IMR-90 (cell line): ENCODE data around the gene CDH12. TPM values are rescaled to one million over a fixed set of nuclear protein-coding genes. Genes with fewer than 3 reads are reported as not detected.

Source experiments
- ATAC-seq: fragments of 200-7000 bp; cut with Tn5 transposase; 2 replicates; pipeline ENCODE4 v1.9.1; 2020; ENCODE audit warnings: low read depth, mild to moderate bottlenecking, moderate library complexity
- BruUV-seq: library from RNA; stranded (reverse); fragments of 400-500 nt; replicated peaks from 2 replicates; lab custom pipeline; 2021; lab: Mats Ljungman, UMichigan
- CTCF ChIA-PET: fragments of 300-600 bp; formaldehyde crosslinking; extraction: SDS; loops from one replicate; lab custom pipeline; 2021; ENCODE audit warnings: antibody characterized with exemption; lab: Yijun Ruan, JAX
- POLR2A ChIA-PET: fragments of 300-600 bp; sonication (Branson Sonifier 250); formaldehyde crosslinking; loops from one replicate; lab custom pipeline; 2022; ENCODE audit warnings: antibody characterized with exemption; ENCODE audit not compliant: unreplicated experiment; lab: Charles Lee
- DNase-seq: peaks from one replicate; pipeline ENCODE4 v3.0.0; 2013
- H2AFZ ChIP-seq: replicated peaks from 2 replicates; pipeline ENCODE3; 2013; ENCODE audit warnings: low read length, mild to moderate bottlenecking; ENCODE audit not compliant: poor library complexity
- H2AK5ac ChIP-seq: 2 replicates; pipeline ENCODE4 v1.6.1; 2013; ENCODE audit warnings: low read depth, low read length, inconsistent platforms
- H2AK9ac ChIP-seq: replicated peaks from 2 replicates; pipeline ENCODE3; 2013; ENCODE audit warnings: mild to moderate bottlenecking, low read depth, low read length, moderate library complexity; ENCODE audit not compliant: poor library complexity
- H2BK120ac ChIP-seq: 2 replicates; pipeline ENCODE4 v1.6.1; 2013; ENCODE audit warnings: low read depth, low read length, inconsistent platforms
- H2BK15ac ChIP-seq: 3 replicates; pipeline ENCODE4 v1.6.1; 2013; ENCODE audit warnings: low read depth, low read length, inconsistent platforms
- H2BK20ac ChIP-seq: 2 replicates; pipeline ENCODE4 v1.6.1; 2013; ENCODE audit warnings: low read depth, mild to moderate bottlenecking, inconsistent platforms, low read length, moderate library complexity
- H2BK5ac ChIP-seq: 2 replicates; pipeline ENCODE4 v1.6.1; 2013; ENCODE audit warnings: mild to moderate bottlenecking, low read depth, low read length, inconsistent platforms; ENCODE audit not compliant: poor library complexity, severe bottlenecking
- H3K14ac ChIP-seq: replicated peaks from 2 replicates; pipeline ENCODE4 v1.6.1; 2013; ENCODE audit warnings: low read depth, low read length, inconsistent platforms
- H3K18ac ChIP-seq: 2 replicates; pipeline ENCODE4 v1.6.1; 2013; ENCODE audit warnings: low read depth, low read length, control low read depth
- H3K23ac ChIP-seq: 2 replicates; pipeline ENCODE4 v1.6.1; 2013; ENCODE audit warnings: low read depth, low read length, inconsistent platforms
- H3K27ac ChIP-seq: 2 replicates; pipeline ENCODE4 v1.5.1; 2013; ENCODE audit warnings: mild to moderate bottlenecking, control low read depth, low read length; ENCODE audit not compliant: insufficient read depth
- H3K27me3 ChIP-seq: 2 replicates; pipeline ENCODE4 v1.6.1; 2013; ENCODE audit warnings: low read length; ENCODE audit not compliant: control insufficient read depth, insufficient read depth
- H3K36me3 ChIP-seq: 2 replicates; pipeline ENCODE4 v1.6.1; 2013; ENCODE audit warnings: low read length, mixed read lengths; ENCODE audit not compliant: control insufficient read depth, insufficient read depth
- H3K4ac ChIP-seq: 2 replicates; pipeline ENCODE4 v1.6.1; 2013; ENCODE audit warnings: low read depth, low read length, inconsistent platforms
- H3K4me1 ChIP-seq: 2 replicates; pipeline ENCODE4 v1.6.1; 2013; ENCODE audit warnings: low read length, mixed read lengths; ENCODE audit not compliant: control insufficient read depth, insufficient read depth
- H3K4me2 ChIP-seq: 2 replicates; pipeline ENCODE4 v1.6.1; 2013; ENCODE audit warnings: low read depth, mild to moderate bottlenecking, control low read depth, low read length, moderate library complexity
- H3K4me3 ChIP-seq: 2 replicates; pipeline ENCODE4 v1.5.1; 2013; ENCODE audit warnings: low read depth, mild to moderate bottlenecking, control low read depth, low read length, moderate library complexity; ENCODE audit not compliant: insufficient read depth
- H3K56ac ChIP-seq: 2 replicates; pipeline ENCODE4 v1.6.1; 2013; ENCODE audit warnings: low read length, inconsistent platforms; ENCODE audit not compliant: insufficient read depth; ENCODE audit errors: extremely low read depth
- H3K79me1 ChIP-seq, 2 experiments: 2 replicates each; pipeline ENCODE4 v1.6.1; 2013; ENCODE audit warnings: low read length in 2 of 2, inconsistent platforms in 1 of 2, low read depth in 1 of 2
- H3K9ac ChIP-seq: 2 replicates; pipeline ENCODE4 v1.6.1; 2013; ENCODE audit warnings: low read depth, low read length, control low read depth
- H3K9me1 ChIP-seq: 2 replicates; pipeline ENCODE4 v1.6.1; 2013; ENCODE audit warnings: low read length, inconsistent platforms; ENCODE audit not compliant: insufficient read depth
- H3K9me3 ChIP-seq: 2 replicates; pipeline ENCODE4 v1.6.1; 2013; ENCODE audit warnings: low read length; ENCODE audit not compliant: control insufficient read depth, insufficient read depth
- H4K20me1 ChIP-seq: 2 replicates; pipeline ENCODE4 v1.6.1; 2013; ENCODE audit warnings: low read length, inconsistent platforms; ENCODE audit not compliant: insufficient read depth
- H4K5ac ChIP-seq: 2 replicates; pipeline ENCODE4 v1.6.1; 2013; ENCODE audit warnings: mild to moderate bottlenecking, low read depth, low read length, control low read depth
- H4K8ac ChIP-seq, 2 experiments: 2 replicates each; pipeline ENCODE4 v1.6.1; 2013; ENCODE audit warnings: low read depth in 2 of 2, low read length in 2 of 2, control low read depth in 1 of 2, inconsistent platforms in 1 of 2
- H4K91ac ChIP-seq: 2 replicates; pipeline ENCODE4 v1.6.1; 2013; ENCODE audit warnings: low read depth, low read length, inconsistent platforms; ENCODE audit not compliant: insufficient read depth
- BHLHE40 ChIP-seq: fragments of 150-350 bp; IDR thresholded peaks from 2 replicates; pipeline ENCODE4 v1.6.1; 2016; ENCODE audit warnings: mild to moderate bottlenecking, low read depth, low read length
- CEBPB ChIP-seq: IDR thresholded peaks from 2 replicates; pipeline ENCODE4 v1.6.1; 2012; ENCODE audit warnings: low read depth, low read length, improper control_type of control experiment
- CHD1 ChIP-seq: IDR thresholded peaks from 2 replicates; pipeline ENCODE4 v1.6.1; 2012; ENCODE audit warnings: low read depth, low read length, improper control_type of control experiment
- FOS ChIP-seq: fragments of 150-350 bp; IDR thresholded peaks from 2 replicates; pipeline ENCODE4 v1.6.1; 2016; ENCODE audit warnings: low read depth, low read length
- MAFK ChIP-seq: IDR thresholded peaks from 2 replicates; pipeline ENCODE4 v1.6.1; 2012; ENCODE audit warnings: low read depth, low read length, improper control_type of control experiment
- MAZ ChIP-seq: IDR thresholded peaks from 2 replicates; pipeline ENCODE4 v1.6.1; 2012; ENCODE audit warnings: low read depth, mild to moderate bottlenecking, low read length, improper control_type of control experiment, moderate library complexity, borderline replicate concordance
- MXI1 ChIP-seq: IDR thresholded peaks from 2 replicates; pipeline ENCODE4 v1.6.1; 2012; ENCODE audit warnings: low read depth, mild to moderate bottlenecking, low read length, moderate library complexity, borderline replicate concordance
- POLR2A ChIP-seq: IDR thresholded peaks from 2 replicates; pipeline ENCODE4 v1.6.1; 2012; ENCODE audit warnings: mild to moderate bottlenecking, low read depth, low read length
- RAD21 ChIP-seq: IDR thresholded peaks from 2 replicates; pipeline ENCODE4 v1.6.1; 2012; ENCODE audit warnings: low read length, improper control_type of control experiment
- RFX5 ChIP-seq: IDR thresholded peaks from 2 replicates; pipeline ENCODE4 v1.8.0; 2012; ENCODE audit warnings: low read depth, mild to moderate bottlenecking, low read length, moderate library complexity
- SMC3 ChIP-seq: fragments of 150-350 bp; IDR thresholded peaks from 2 replicates; pipeline ENCODE4 v1.6.1; 2016; ENCODE audit warnings: low read depth, mild to moderate bottlenecking, antibody characterized with exemption, low read length, moderate library complexity
- WGBS, 2 experiments: methylation state at CpG; one replicate each; pipeline versions ENCODE4 v1.1.5 to v1.1.7; 2013; ENCODE audit warnings: missing lambda C conversion rate in 2 of 2; ENCODE audit not compliant: insufficient read length in 1 of 2; ENCODE audit errors: extremely low coverage in 2 of 2; 5-methylcytosine and 5-hydroxymethylcytosine counted together
- dilution Hi-C: fragments of 300-500 bp; cut with HindIII; formaldehyde crosslinking; loops from one replicate; pipeline ENCODE4 v1.14.3; 2018; ENCODE audit warnings: low sequenced_read_pairs; ENCODE audit not compliant: unreplicated experiment
- in situ Hi-C: fragments of 300-500 bp; cut with MboI; formaldehyde crosslinking; loops from 3 replicates; pipeline ENCODE4 v1.14.3; 2019; ENCODE audit warnings: low sequenced_read_pairs, inconsistent platforms, mixed read lengths
- intact Hi-C: fragments of 100-400 bp; cut with micrococcal nuclease; formaldehyde crosslinking; loops from 2 replicates; pipeline ENCODE4 v1.10.0; 2022
- polyA plus RNA-seq, 3 experiments: library from polyadenylated mRNA; depleted of rRNA; stranded (reverse); fragments of >200 nt; gene quantifications; 2 replicates each; pipeline ENCODE4 v1.2.3, GENCODE V29; 2012; ENCODE audit warnings: low replicate concordance in 1 of 3
- total RNA-seq: library from RNA; depleted of rRNA; stranded (reverse); fragments of >200 nt; gene quantifications from 2 replicates; pipeline ENCODE4 v1.2.3, GENCODE V29; 2012
- TF ChIP-seq, protein P1 (sequence below): fragments of 150-350 bp; IDR thresholded peaks from 2 replicates; pipeline ENCODE4 v1.6.1; 2016; ENCODE audit warnings: low read depth, mild to moderate bottlenecking, low read length, moderate library complexity, borderline replicate concordance
- TF ChIP-seq, protein P2 (sequence below): fragments of 150-350 bp; IDR thresholded peaks from 2 replicates; pipeline ENCODE4 v1.6.1; 2017; ENCODE audit warnings: mild to moderate bottlenecking, antibody characterized with exemption, low read length, low read depth

Gene CDH12
- total and polyA plus RNA-seq, 2 of the 4 experiments (the other 2 are of a cell fraction), result not detected

DNA sequence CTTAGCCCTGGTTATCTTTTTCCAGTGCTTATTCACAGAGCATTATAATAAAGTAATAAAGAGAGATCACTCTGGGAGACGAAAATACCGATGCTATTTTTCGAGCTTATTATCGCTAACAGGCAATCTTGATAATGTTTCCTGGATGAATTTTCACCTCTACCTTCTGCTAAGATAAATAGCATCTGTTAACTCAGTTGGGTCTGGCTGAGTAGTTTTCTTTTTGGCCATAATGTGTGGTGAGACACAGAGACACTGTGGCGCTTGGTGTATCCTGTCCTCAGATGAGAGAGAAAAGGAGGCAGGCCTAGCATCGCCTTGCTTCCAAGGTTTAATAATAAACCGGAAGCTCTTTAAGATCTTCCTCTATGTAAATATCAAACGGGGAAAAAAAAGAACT lies 46.2 kb upstream of the CDH12 start:
- H3K36me3 ChIP-seq, result no peaks in the 10 kb centered on the region
- ChIA-PET POLR2A (no interaction called here), CTCF (no interaction called here)
- H2BK15ac ChIP-seq, result no peak overlapping the region
- H3K27ac ChIP-seq, result no peak overlapping the region
- H3K18ac ChIP-seq, result no peak overlapping the region
- no peak overlapping the region for H2BK5ac ChIP-seq
- no peak overlapping the region for H2AK9ac ChIP-seq
- H3K4me1 ChIP-seq, result no peaks in the 10 kb centered on the region
- no peaks in the 10 kb centered on the region for H4K20me1 ChIP-seq
- H3K27me3 ChIP-seq, result no peaks in the 10 kb centered on the region
- ATAC-seq, result no peak
- intact Hi-C loops (no loop called here), dilution Hi-C loops (no loop called here), in situ Hi-C loops (no loop called here)
- no peak overlapping the region for H3K14ac ChIP-seq
- H3K9me1 ChIP-seq, result no peaks in the 10 kb centered on the region
- no CpG with 5 or more reads among the region's 8 CpGs for WGBS, 2 experiments
- no peak overlapping the region for H3K4ac ChIP-seq
- H3K79me1 ChIP-seq, result no peaks in the 10 kb centered on the region
- H2AFZ ChIP-seq, result no peak overlapping the region
- no peak for TF ChIP-seq SMC3
- no peak for TF ChIP-seq CHD1
- no peak for TF ChIP-seq FOS
- no peak for TF ChIP-seq RFX5
- TF ChIP-seq BHLHE40, result no peak
- TF ChIP-seq, protein P1, sequence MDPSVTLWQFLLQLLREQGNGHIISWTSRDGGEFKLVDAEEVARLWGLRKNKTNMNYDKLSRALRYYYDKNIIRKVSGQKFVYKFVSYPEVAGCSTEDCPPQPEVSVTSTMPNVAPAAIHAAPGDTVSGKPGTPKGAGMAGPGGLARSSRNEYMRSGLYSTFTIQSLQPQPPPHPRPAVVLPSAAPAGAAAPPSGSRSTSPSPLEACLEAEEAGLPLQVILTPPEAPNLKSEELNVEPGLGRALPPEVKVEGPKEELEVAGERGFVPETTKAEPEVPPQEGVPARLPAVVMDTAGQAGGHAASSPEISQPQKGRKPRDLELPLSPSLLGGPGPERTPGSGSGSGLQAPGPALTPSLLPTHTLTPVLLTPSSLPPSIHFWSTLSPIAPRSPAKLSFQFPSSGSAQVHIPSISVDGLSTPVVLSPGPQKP, result no peak
- TF ChIP-seq CEBPB, result no peak
- TF ChIP-seq POLR2A, result no peak
- no peak for TF ChIP-seq MAZ
- TF ChIP-seq MXI1, result no peak
- no peak for TF ChIP-seq RAD21
- TF ChIP-seq, protein P2, sequence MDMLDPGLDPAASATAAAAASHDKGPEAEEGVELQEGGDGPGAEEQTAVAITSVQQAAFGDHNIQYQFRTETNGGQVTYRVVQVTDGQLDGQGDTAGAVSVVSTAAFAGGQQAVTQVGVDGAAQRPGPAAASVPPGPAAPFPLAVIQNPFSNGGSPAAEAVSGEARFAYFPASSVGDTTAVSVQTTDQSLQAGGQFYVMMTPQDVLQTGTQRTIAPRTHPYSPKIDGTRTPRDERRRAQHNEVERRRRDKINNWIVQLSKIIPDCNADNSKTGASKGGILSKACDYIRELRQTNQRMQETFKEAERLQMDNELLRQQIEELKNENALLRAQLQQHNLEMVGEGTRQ, result no peak
- TF ChIP-seq MAFK, result no peak
- no peak overlapping the region for H3K4me3 ChIP-seq
- BruUV-seq, result no TSS peak
- H2BK120ac ChIP-seq, result no peak overlapping the region
- H3K9ac ChIP-seq, result no peak overlapping the region
- H3K9me3 ChIP-seq, result peaks cover 9% of the 10 kb centered on the region
- H3K23ac ChIP-seq, result no peak overlapping the region
- H2BK20ac ChIP-seq, result no peak overlapping the region
- no peak overlapping the region for H4K8ac ChIP-seq
- no peak overlapping the region for H3K4me2 ChIP-seq
- no peak for DNase-seq
- no peak overlapping the region for H4K91ac ChIP-seq
- no peak overlapping the region for H2AK5ac ChIP-seq
- no peak overlapping the region for H3K56ac ChIP-seq
- no peak overlapping the region for H4K5ac ChIP-seq
